ENCODE measurements around the gene NME8.

Gene NME8

DNA sequence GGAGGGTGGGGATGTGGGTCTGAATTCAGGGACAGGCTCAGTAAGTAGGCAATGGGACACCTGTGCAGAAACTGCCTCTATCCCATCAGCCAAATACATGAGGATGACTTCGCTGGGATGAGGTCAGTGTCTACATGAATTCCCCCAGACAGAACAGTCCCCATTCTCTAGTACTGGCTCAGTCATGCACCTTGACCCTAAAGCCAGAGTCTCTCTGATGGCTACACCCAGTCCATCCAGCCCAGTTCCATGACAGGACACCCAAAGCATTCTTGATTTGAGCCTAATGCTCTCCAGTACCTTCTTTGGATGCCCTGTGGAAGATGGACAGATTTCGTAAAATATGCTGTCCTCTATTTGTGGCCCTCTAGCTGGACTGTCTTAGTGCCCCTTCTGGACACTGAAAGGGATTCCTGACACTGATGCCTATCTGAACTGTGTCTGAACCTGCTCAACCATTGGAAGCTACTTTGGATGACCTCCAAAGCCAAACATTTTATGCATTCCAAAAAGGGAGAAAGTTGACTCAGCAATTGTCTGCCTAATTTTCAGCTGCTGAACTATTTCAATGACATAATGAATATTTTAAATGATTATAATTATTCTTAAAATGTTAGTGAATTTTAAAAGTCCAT, 53.6 kb downstream of the NME8 start:
- DNase-seq: no peak

DNA sequence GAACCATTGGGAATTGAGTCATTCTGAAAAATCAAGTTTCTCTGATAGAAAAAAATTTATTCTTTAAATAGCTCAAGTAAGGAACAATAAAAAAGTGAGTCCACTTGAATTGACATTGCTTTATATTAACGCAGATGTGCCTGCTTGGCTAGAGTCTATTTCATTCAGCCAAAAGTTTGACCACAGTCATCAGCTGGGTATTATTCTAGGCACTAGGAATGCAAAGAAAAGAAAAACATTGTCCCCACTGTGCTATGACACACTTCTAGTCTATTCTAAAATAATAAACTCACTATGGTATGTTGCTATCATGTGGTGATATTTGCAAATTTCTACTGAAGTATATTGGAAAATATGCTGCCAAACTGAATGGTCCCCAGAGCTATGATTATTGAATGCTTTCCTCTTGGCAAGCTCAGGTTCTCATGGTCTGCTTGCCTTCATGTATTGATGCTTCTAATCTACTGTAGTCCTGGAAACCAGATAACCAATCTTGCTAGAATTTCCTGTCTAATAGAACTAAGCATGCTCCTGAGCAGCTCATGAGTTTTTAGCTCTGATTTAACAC, 59.9 kb downstream of the NME8 start:
- no peak for DNase-seq

DNA sequence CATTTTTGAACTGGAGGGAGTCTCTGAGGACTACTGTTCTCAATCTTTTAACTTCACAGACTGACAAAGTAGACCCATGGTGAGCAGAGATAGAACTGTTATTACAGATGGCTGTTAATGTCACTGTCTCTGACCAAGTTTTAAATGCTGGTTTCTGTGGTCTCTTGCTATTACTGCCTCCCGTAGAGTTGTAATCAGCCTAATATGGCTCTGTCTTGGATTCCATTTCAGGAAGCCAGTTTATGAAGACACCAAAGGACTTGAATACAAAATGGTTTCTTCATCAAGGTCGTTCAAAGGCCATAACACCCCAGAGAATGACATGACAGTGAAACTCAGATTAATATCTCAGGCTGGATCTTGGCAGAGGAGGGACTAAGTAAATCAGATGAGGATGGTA, 64.4 kb downstream of the NME8 start:
- no peak for DNase-seq

DNA sequence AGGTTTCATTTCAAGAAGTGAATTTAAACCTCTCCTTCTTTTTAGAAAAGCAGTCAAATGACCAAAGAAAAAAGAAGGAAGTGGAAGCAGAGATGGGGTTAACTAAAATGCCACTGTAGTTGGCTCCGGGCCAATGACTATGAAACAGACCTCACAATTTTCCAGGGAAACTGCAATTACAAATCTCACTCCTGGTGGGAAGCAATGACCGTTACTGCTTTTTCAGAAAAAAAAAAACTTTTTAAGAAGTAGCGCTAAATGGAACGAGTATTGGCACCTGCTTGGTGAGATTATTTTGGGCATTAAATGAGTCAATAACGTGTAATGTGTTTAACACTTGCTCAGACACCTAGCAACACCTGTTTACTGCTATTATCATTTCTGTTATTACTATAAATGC, 67.0 kb downstream of the NME8 start:
- DNase-seq: no peak

- DNase-seq: no peak
Measured at GRCh38 chr7:37916017-37916672, 67.7 kb downstream of the NME8 start.

GRCh38 chr7:37916673-37917660, 68.6 kb downstream of the NME8 start, which contains the start of gene SFRP4:
TSS of gene SFRP4 (minus strand) at chr7:37916817. CDS start at chr7:37916537, 280 bp downstream.
- DNase-seq: no peak

DNA sequence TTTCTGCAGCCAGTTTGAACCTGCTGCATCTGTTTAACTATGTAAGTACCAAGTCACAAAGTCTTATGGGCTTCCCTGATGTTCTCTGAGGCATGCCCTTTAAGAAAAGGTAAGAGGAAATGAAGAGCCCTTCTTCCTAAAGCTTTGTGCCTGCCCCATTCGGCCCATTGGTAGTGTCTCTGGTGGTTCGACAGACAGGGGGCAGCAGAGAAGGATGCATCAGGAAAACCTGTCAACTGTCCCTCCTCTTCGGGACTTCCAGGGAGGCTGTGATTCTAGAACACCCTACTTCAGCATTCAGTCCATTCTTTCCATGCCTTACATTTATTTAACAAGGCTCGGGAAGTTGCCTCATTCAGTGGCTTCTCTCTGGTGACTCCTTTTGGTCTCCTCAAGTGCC, 70.1 kb downstream of the NME8 start:
- no peak for DNase-seq

DNA sequence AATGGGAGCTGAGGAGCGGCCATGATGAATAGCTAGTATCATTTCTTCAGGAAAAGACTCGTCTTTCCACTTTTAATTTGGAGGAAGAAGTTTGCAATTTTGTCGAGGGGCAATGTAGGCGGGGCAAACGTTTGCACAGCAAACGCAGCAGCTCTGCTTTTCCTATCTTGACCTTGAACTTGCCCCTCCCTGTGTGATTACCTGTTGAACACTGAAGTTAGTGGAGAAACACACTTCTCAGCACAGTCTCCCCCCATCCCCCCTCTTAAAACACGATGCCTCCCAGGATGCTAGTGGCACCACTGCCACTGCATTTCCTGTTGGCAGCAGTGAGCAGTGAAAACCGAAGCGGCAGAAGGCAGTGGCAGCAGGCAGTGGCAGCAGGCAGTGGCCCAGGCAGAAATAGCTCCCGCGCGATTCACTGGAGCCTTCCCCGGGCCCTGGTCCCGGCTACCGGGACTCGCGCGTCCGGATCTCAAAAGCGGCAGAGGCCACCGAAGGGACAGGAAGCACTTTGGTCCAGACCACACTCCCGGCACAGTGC, 72.0 kb downstream of the NME8 start, which contains the start of gene EPDR1:
EPDR1 (plus strand) TSS at position 336 of the 544 bp plus-strand sequence. CDS start 300 bp downstream, outside the sequence.
- DNase-seq: peak; percentile 23

GRCh38 chr7:37920849-37921805, 72.7 kb downstream of the NME8 start:
- DNase-seq: peak; percentile 15

- DNase-seq: no peak
Measured at GRCh38 chr7:37921876-37922275, 73.5 kb downstream of the NME8 start.

- DNase-seq: no peak
Measured at GRCh38 chr7:37923996-37924395, 75.6 kb downstream of the NME8 start.

GRCh38 chr7:37924491-37925041, 76.2 kb downstream of the NME8 start:
- DNase-seq: no peak

- no peak for DNase-seq
Measured at GRCh38 chr7:37925620-37926019, 77.2 kb downstream of the NME8 start.

DNA sequence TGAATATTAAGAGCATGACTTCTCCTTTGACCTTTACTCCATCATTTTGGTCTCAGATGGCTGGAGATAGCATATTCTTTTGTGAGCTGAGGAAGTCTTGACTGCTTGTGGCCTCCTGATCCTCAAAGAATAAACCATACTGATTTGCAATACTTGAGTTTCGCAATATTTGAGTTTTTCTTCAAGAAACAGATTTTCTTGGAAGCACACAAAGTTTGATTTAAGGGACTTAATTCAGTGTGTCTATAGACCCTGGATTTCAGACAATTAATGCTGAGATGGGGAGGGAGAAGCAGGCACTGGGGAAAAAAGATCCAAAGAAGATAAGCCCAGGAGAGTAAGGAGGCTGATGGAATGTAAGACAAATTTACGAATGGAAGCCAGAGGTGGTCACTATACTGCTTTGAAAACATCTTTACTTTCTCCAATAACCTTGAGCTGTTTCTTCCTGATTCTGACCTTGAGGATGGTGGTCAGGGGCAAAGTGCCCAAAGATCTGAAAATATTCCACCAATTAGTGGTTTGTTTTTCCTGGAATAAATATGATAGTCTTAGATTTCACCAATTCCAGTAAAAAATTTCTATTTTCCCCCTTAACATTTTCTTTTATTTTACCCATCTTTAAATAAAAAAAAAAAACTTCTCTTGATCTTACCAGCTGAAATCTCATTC, 79.5 kb downstream of the NME8 start:
- DNase-seq: no peak

GRCh38 chr7:37928878-37929277, 80.5 kb downstream of the NME8 start:
- DNase-seq: no peak

DNA sequence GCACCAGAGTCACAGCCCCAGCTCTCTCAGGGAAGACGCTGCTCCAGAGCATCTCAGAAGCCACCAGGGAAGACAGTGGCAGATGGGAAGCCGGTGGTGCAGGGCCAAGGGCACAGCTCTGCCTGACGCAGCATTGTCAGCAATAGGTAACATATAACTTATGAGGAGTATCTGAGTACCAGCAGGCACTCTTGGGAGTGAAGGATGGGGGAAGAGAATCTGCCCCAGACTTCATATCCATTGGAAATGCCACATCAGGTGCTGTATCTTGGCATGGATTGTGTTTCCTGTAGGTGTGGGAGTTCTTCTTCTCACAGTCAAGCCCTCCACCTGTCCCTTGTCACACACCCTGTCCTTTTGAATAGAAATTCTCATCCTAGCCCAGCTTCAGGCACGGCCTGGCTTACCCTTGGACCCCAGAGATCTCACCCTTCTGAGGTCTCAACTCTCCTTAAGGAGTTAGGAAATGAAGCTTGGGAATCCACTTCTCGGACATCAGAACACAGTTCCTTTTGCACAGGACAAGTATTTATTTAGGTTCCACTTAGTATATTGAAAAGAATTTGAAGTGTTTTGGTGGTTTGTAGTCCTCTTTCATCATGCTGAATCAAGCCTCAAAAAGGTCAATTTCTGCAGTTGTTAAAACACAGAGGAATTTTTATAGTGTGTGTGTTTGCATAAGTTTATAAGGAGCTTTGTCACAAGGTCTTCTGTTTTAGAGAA, 82.0 kb downstream of the NME8 start:
- DNase-seq: no peak

GRCh38 chr7:37932543-37932942, 84.1 kb downstream of the NME8 start:
- DNase-seq: no peak

- no peak for DNase-seq
Measured at GRCh38 chr7:37933018-37933566, 84.7 kb downstream of the NME8 start.

- DNase-seq: no peak
Measured at GRCh38 chr7:37942934-37943610, 94.7 kb downstream of the NME8 start.
